ENCODE measurements around the gene IQCF2. TPM values are rescaled to one million over a fixed set of nuclear protein-coding genes. Genes with fewer than 3 reads are reported as not detected.

The IQCF2 gene
- not detected in 2 replicates for total RNA-seq (2016; rRNA removed; fragmentation: Illumina TruSeq; extraction: Trizol)
- total RNA-seq (2016; cell fraction: cytosol; rRNA removed; fragmentation: Illumina TruSeq; extraction: Trizol; ENCODE audit: low read depth) = not detected in 2 replicates
- total RNA-seq (2016; cell fraction: insoluble cytoplasmic fraction; rRNA removed; fragmentation: Illumina TruSeq; extraction: Trizol) = not detected in 2 replicates
- not detected in 2 replicates for total RNA-seq (2016; cell fraction: membrane; rRNA removed; fragmentation: Illumina TruSeq; extraction: Trizol)
- not detected in 2 replicates for total RNA-seq (2016; cell fraction: nucleus; rRNA removed; fragmentation: Illumina TruSeq; extraction: Trizol)
- polyA plus RNA-seq (2011; rRNA removed) = not detected in 2 replicates
- polyA plus RNA-seq (2011; cell fraction: cytosol; rRNA removed) = not detected in 2 replicates
- polyA plus RNA-seq (2011; cell fraction: nucleus; rRNA removed) = not detected in 2 replicates
- not detected in 2 replicates for polyA plus RNA-seq (2012)
- polyA plus RNA-seq (2016; cell fraction: cytosol; fragmentation: Illumina TruSeq; extraction: Trizol; ENCODE audit: low read depth) = not detected in 2 replicates
- polyA plus RNA-seq (2016; cell fraction: insoluble cytoplasmic fraction; fragmentation: Illumina TruSeq; extraction: Trizol; ENCODE audit: low read depth) = not detected in 2 replicates
- polyA plus RNA-seq (2016; cell fraction: membrane; fragmentation: Illumina TruSeq; extraction: Trizol; ENCODE audit: low read depth) = not detected in 2 replicates
- polyA plus RNA-seq (2016; cell fraction: nucleus; fragmentation: Illumina TruSeq; extraction: Trizol; ENCODE audit: insufficient read depth, low read depth) = not detected in 2 replicates
- polyA minus RNA-seq (2011; rRNA and poly(A)+ RNA removed; ENCODE audit: low replicate concordance) = not detected in 2 replicates
- not detected in 2 replicates for polyA minus RNA-seq (2011; cell fraction: cytosol; rRNA and poly(A)+ RNA removed)
- not detected in 2 replicates for polyA minus RNA-seq (2011; cell fraction: nucleus; rRNA and poly(A)+ RNA removed)
- Bru-seq, nascent RNA = not detected
- not detected for BruChase-seq, experiment 1, labeled RNA remaining after a 6-hour chase
- BruChase-seq, experiment 2, labeled RNA remaining after a 2-hour chase = not detected
- long read RNA-seq, experiment 1 = 0 reads
- long read RNA-seq, experiment 2 = 0 reads

DNA sequence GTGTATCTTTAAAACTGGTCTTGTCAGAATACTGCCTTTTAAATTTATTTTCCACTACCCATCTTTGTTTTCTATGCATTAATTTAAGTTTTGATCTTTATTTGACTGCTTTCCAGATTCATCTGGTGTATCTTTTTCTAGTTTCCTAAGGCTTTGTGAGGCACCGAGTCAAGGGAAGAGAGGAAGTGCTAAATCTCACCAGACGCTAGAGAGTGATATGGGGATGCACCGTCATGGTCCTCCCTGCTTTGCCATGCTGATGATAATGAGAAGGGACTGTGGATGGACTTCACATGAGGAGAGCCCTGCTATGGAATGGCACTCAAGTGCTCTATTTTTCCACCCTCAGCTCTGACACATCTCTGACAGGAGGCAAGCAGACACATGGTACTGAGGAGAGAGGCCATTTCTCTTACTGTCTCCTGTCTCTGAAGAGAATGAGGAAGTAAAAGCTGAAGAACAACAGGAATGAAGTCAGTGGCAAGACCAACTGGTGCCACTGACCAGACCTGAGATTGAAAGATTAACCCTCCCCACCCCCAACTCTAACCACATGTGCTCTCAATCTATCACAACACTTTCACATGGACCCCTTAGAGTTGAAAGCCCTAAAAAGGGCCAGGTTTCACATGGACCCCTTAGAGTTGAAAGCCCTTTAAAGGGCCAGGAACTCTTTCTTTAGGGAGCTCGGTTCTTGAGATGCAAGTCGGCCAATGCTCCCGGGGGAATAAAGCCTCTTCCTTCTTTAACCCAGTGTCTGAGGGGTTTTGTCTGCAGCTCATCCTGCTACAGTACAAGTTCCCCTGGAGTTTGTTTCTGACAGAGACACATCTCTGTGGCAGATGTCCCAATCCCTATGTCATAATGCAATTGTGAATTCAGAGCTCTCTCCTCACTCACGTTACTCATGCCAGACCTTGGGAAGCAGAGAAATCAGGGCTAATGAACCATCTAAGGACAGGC, at the start of gene IQCF2:
IQCF2 (plus strand) TSS at position 913 of the 963 bp plus-strand sequence. CDS start 52 bp downstream, outside the sequence.
- Histone ChIP-seq H3K4me2 (ENCODE audit: low read depth, low read length) (no peak within 1 kb of the TSS), H4K20me1 (ENCODE audit: insufficient read depth, low read length) (no peaks in the 10 kb centered on the region), H3K79me2 (ENCODE audit: insufficient read depth, low read length) (no peaks in the 10 kb centered on the region), H3K36me3 (replicated peaks in 1 of 2; ENCODE audit: control insufficient read depth in 1 of 2, insufficient read depth in 2 of 2, low read length in 2 of 2) (no peaks in the 10 kb centered on the region), H3K9me3 (ENCODE audit: low read length) (no peaks in the 10 kb centered on the region), H3K9ac (ENCODE audit: insufficient read depth, low read depth, low read length) (no peak within 1 kb of the TSS), H3K27ac (ENCODE audit: extremely low read length, insufficient read depth, low read length) (no peak within 1 kb of the TSS), H3K27me3 (ENCODE audit: control insufficient read depth in 1 of 2, insufficient read depth in 2 of 2, low read length in 2 of 2) (no peaks in the 10 kb centered on the region; a peak in 1 of 5 replicates), H3K4me1 (ENCODE audit: insufficient read depth, low read length) (no peaks in the 10 kb centered on the region), H2AFZ (ENCODE audit: low read length) (no peak within 1 kb of the TSS), H3K4me3 (replicated peaks in 1 of 3; ENCODE audit: insufficient read depth in 1 of 3, low read depth in 2 of 3, low read length in 3 of 3) (no peak within 1 kb of the TSS)
- TF ChIP-seq NFKBIZ (CRISPR knock-in tag; IDR thresholded peaks at IDR 0.05) (no peak), ZNF10 (CRISPR knock-in tag; IDR thresholded peaks at IDR 0.05; ENCODE audit: borderline replicate concordance, low read depth) (no peak), HDAC1 (CRISPR knock-in tag; IDR thresholded peaks at IDR 0.05) (no peak), MEIS1 (CRISPR knock-in tag; IDR thresholded peaks at IDR 0.05; ENCODE audit: borderline replicate concordance) (no peak), MED1 (CRISPR knock-in tag; IDR thresholded peaks at IDR 0.05) (no peak), POLR2AphosphoS2 (IDR thresholded peaks at IDR 0.05; ENCODE audit: low read depth, low read length) (no peak), ZNF83 (CRISPR knock-in tag; IDR thresholded peaks at IDR 0.05; ENCODE audit: borderline replicate concordance) (no peak), SP4 (CRISPR knock-in tag; IDR thresholded peaks at IDR 0.05) (no peak), ZNF34 (CRISPR knock-in tag; IDR thresholded peaks at IDR 0.05; ENCODE audit: borderline replicate concordance) (no peak)
- TF ChIP-seq, protein P1, sequence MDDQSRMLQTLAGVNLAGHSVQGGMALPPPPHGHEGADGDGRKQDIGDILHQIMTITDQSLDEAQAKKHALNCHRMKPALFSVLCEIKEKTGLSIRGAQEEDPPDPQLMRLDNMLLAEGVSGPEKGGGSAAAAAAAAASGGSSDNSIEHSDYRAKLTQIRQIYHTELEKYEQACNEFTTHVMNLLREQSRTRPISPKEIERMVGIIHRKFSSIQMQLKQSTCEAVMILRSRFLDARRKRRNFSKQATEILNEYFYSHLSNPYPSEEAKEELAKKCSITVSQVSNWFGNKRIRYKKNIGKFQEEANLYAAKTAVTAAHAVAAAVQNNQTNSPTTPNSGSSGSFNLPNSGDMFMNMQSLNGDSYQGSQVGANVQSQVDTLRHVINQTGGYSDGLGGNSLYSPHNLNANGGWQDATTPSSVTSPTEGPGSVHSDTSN (CRISPR knock-in tag; IDR thresholded peaks at IDR 0.05; ENCODE audit: borderline replicate concordance) = no peak
- TF ChIP-seq, protein P2, sequence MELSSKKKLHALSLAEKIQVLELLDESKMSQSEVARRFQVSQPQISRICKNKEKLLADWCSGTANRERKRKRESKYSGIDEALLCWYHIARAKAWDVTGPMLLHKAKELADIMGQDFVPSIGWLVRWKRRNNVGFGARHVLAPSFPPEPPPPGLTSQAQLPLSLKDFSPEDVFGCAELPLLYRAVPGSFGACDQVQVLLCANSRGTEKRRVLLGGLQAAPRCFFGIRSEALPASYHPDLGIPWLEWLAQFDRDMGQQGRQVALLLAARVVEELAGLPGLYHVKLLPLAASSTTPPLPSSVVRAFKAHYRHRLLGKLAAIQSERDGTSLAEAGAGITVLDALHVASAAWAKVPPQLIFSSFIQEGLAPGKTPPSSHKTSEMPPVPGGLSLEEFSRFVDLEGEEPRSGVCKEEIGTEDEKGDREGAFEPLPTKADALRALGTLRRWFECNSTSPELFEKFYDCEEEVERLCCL (CRISPR knock-in tag; IDR thresholded peaks at IDR 0.05; ENCODE audit: borderline replicate concordance) = no peak
- TF ChIP-seq, protein P3, sequence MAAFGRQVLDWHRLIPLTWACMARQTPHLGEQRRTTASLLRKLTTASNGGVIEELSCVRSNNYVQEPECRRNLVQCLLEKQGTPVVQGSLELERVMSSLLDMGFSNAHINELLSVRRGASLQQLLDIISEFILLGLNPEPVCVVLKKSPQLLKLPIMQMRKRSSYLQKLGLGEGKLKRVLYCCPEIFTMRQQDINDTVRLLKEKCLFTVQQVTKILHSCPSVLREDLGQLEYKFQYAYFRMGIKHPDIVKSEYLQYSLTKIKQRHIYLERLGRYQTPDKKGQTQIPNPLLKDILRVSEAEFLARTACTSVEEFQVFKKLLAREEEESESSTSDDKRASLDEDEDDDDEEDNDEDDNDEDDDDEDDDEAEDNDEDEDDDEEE (CRISPR knock-in tag; IDR thresholded peaks at IDR 0.05) = no peak
- BruUV-seq (replicated peaks) = no TSS peak
- DNase-seq (ENCODE audit: low spot score) (no peak), ATAC-seq (no peak), FAIRE-seq (no peak)
- intact Hi-C loops (cut with micrococcal nuclease; ENCODE audit: unreplicated experiment) (no loop called here), in situ Hi-C loops (cut with HindIII; ENCODE audit: extremely low pct_ligation_motif_present, low pct_unique_long_range_greater_than_20kb) (no loop called here)
- CTCF ChIA-PET (ENCODE audit: low intra/inter-chr PET ratio, low total read pairs) = no interaction called here
- WGBS (ENCODE audit: low lambda C conversion rate) = 11% methylated on average over 6 of the region's 7 CpGs
- POLR2A ChIA-PET = no interaction called here

Measured in HepG2 (cell line).